Measurements from ENCODE around the gene CKAP4.

The CKAP4 gene

GRCh38 chr12:106243620-106244019 is 4.2 kb downstream of the CKAP4 start:
- TF ChIP-seq CTCF (IDR thresholded peaks at IDR 0.05; ENCODE audit: low read length, missing control alignments), result no peak
- no peak for DNase-seq (ENCODE audit: low read depth)
- no peak overlapping the region for H3K4me3 ChIP-seq (replicated peaks; ENCODE audit: low read depth, low read length)

- no peak overlapping the region for H3K4me3 ChIP-seq (replicated peaks; ENCODE audit: low read depth, low read length)
- no peak for TF ChIP-seq CTCF (IDR thresholded peaks at IDR 0.05; ENCODE audit: low read length, missing control alignments)
- DNase-seq (ENCODE audit: low read depth), result no peak
Measured at GRCh38 chr12:106240821-106241220, 7.0 kb downstream of the CKAP4 start.

GRCh38 chr12:106239951-106240335 is 7.9 kb downstream of the CKAP4 start:
- TF ChIP-seq CTCF (IDR thresholded peaks at IDR 0.05; ENCODE audit: low read length, missing control alignments), result no peak
- no peak overlapping the region for H3K4me3 ChIP-seq (replicated peaks; ENCODE audit: low read depth, low read length)
- no peak for DNase-seq (ENCODE audit: low read depth)

- DNase-seq (ENCODE audit: low read depth), result no peak
- no peak for TF ChIP-seq CTCF (IDR thresholded peaks at IDR 0.05; ENCODE audit: low read length, missing control alignments)
- H3K4me3 ChIP-seq (replicated peaks; ENCODE audit: low read depth, low read length), result no peak overlapping the region
Measured at GRCh38 chr12:106239241-106239950, 8.4 kb downstream of the CKAP4 start.

GRCh38 chr12:106238146-106238545 is 9.7 kb downstream of the CKAP4 start:
- TF ChIP-seq CTCF (IDR thresholded peaks at IDR 0.05; ENCODE audit: low read length, missing control alignments), result no peak
- H3K4me3 ChIP-seq (replicated peaks; ENCODE audit: low read depth, low read length), result no peak overlapping the region
- peak; percentile 13 for DNase-seq (ENCODE audit: low read depth)

GRCh38 chr12:106235770-106236169 is 12.1 kb downstream of the CKAP4 start:
- H3K4me3 ChIP-seq (replicated peaks; ENCODE audit: low read depth, low read length), result no peak overlapping the region
- TF ChIP-seq CTCF (IDR thresholded peaks at IDR 0.05; ENCODE audit: low read length, missing control alignments), result no peak
- no peak for DNase-seq (ENCODE audit: low read depth)

GRCh38 chr12:106234449-106234848 is 13.4 kb downstream of the CKAP4 start:
- no peak for TF ChIP-seq CTCF (IDR thresholded peaks at IDR 0.05; ENCODE audit: low read length, missing control alignments)
- no peak overlapping the region for H3K4me3 ChIP-seq (replicated peaks; ENCODE audit: low read depth, low read length)
- peak; percentile 13 for DNase-seq (ENCODE audit: low read depth)

Data from fibroblast of pulmonary artery (primary cell).